HL-60 (cell line): Measurements from ENCODE around the gene WWOX.

Experiments used
- DNase-seq, 2 experiments: peaks; one replicate each; pipeline ENCODE4 v3.0.0-alpha.2; 2010 to 2020; ENCODE audit warnings: low read depth in 1 of 2, low spot score in 1 of 2
- H3K27ac ChIP-seq: fragments of 250-450 bp; sonication (Bioruptor Pico); replicated peaks from 2 replicates; pipeline ENCODE4 v1.5.1; 2020; ENCODE audit warnings: mild to moderate bottlenecking, moderate library complexity
- H3K27me3 ChIP-seq: fragments of 250-450 bp; sonication (Bioruptor Pico); 2 replicates; pipeline ENCODE4 v1.5.1; 2021; ENCODE audit warnings: mild to moderate bottlenecking, moderate library complexity; ENCODE audit not compliant: insufficient read depth, poor library complexity, severe bottlenecking
- H3K4me3 ChIP-seq: replicated peaks from 2 replicates; pipeline ENCODE4 v1.5.1; 2011; ENCODE audit warnings: mild to moderate bottlenecking, control low read depth, low read length; ENCODE audit not compliant: insufficient read depth
- CTCF ChIP-seq: IDR thresholded peaks from one replicate; pipeline ENCODE4 v1.5.1; 2011; ENCODE audit warnings: low read length, control low read depth, inconsistent platforms; ENCODE audit not compliant: insufficient read depth
- GABPA ChIP-seq: IDR thresholded peaks from 2 replicates; pipeline ENCODE4 v1.6.1; 2012; ENCODE audit warnings: low read depth
- POLR2AphosphoS5 ChIP-seq: IDR thresholded peaks from 2 replicates; pipeline ENCODE4 v1.6.1; 2012; ENCODE audit warnings: low read depth
- SPI1 ChIP-seq: IDR thresholded peaks from 2 replicates; pipeline ENCODE4 v1.6.1; 2012; ENCODE audit warnings: low read depth, mild to moderate bottlenecking, borderline replicate concordance
- TF ChIP-seq, protein P1 (sequence below): IDR thresholded peaks from 2 replicates; pipeline ENCODE4 v1.6.1; 2012; ENCODE audit warnings: low read depth; ENCODE audit not compliant: insufficient replicate concordance

Gene WWOX

GRCh38 chr16:78768718-78769117, 669.3 kb downstream of the WWOX start:
- TF ChIP-seq, protein P1, sequence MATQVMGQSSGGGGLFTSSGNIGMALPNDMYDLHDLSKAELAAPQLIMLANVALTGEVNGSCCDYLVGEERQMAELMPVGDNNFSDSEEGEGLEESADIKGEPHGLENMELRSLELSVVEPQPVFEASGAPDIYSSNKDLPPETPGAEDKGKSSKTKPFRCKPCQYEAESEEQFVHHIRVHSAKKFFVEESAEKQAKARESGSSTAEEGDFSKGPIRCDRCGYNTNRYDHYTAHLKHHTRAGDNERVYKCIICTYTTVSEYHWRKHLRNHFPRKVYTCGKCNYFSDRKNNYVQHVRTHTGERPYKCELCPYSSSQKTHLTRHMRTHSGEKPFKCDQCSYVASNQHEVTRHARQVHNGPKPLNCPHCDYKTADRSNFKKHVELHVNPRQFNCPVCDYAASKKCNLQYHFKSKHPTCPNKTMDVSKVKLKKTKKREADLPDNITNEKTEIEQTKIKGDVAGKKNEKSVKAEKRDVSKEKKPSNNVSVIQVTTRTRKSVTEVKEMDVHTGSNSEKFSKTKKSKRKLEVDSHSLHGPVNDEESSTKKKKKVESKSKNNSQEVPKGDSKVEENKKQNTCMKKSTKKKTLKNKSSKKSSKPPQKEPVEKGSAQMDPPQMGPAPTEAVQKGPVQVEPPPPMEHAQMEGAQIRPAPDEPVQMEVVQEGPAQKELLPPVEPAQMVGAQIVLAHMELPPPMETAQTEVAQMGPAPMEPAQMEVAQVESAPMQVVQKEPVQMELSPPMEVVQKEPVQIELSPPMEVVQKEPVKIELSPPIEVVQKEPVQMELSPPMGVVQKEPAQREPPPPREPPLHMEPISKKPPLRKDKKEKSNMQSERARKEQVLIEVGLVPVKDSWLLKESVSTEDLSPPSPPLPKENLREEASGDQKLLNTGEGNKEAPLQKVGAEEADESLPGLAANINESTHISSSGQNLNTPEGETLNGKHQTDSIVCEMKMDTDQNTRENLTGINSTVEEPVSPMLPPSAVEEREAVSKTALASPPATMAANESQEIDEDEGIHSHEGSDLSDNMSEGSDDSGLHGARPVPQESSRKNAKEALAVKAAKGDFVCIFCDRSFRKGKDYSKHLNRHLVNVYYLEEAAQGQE, result no peak
- TF ChIP-seq GABPA (no peak), CTCF (no peak), POLR2AphosphoS5 (no peak), SPI1 (no peak)
- no peak overlapping the region for H3K4me3 ChIP-seq
- H3K27ac ChIP-seq, result no peak overlapping the region
- no peak for DNase-seq
- no peaks in the 10 kb centered on the region for H3K27me3 ChIP-seq

DNA sequence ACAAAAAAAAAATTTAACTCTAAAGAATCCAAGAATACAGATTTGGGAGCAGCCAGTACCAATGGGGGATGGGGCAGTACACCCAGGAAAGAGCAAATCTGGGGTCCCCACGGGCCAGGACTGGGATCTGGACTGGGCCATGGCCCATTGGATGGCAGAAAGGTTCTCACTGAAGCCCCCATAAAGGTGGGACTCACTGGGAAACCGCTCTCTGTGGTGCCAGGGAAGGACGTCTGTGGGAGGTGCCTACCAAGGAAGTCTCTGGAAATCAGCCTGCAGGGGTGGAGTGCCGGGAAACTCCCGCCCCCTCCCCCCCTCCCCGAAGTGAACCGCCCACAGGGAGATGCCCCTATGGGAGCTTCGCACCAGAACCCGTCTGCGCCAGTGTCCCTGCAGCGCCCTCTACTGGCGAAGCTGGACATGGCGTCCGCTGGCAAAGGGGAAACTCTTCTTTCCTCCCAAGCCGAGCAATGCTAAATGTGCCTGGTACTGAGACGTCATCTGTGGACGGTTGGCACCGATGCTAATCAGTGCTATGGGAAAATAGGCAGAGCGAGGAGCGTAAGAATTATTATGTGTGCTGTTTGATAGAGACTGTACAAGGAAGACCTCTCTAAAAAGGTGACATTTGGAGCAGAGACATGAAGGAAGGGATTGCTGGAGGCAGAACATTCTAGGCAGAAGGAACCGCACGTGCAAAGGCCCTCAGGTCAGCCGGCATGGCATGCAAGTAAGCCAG, 671.1 kb downstream of the WWOX start:
- H3K4me3 ChIP-seq, result no peak overlapping the region
- peak; percentile 26 to 38 for DNase-seq
- H3K27me3 ChIP-seq, result no peaks in the 10 kb centered on the region
- no peak overlapping the region for H3K27ac ChIP-seq
- TF ChIP-seq, protein P1, result no peak
- TF ChIP-seq CTCF, result peak; percentile 40
- TF ChIP-seq SPI1, result no peak

GRCh38 chr16:78773291-78773702, 673.8 kb downstream of the WWOX start:
- TF ChIP-seq SPI1 (no peak), GABPA (no peak), POLR2AphosphoS5 (no peak), CTCF (no peak)
- TF ChIP-seq, protein P1, result no peak
- no peak overlapping the region for H3K27ac ChIP-seq
- H3K4me3 ChIP-seq, result no peak overlapping the region
- DNase-seq, result no peak
- no peaks in the 10 kb centered on the region for H3K27me3 ChIP-seq
